Right ventricle myocardium superior (tissue), 1 donor: ENCODE results near the gene SSTR1. TPM values are rescaled to one million over a fixed set of nuclear protein-coding genes. Genes with fewer than 3 reads are reported as not detected.
"Not testable (repeated sequence)": the region's sequence is repeated elsewhere in the genome, so short reads cannot be mapped to it uniquely, and the experiment has no call there.

Experiments used
- ATAC-seq: fragments of 200-7000 bp; cut with Tn5 transposase; one replicate; pipeline ENCODE4 v1.9.1; 2020; ENCODE audit warnings: mild to moderate bottlenecking; ENCODE audit not compliant: poor library complexity
- DNase-seq: peaks from one replicate; pipeline ENCODE4 v3.0.0-alpha.2; 2020
- intact Hi-C: fragments of 100-400 bp; cut with DNase I; formaldehyde crosslinking; loops from one replicate; pipeline ENCODE4 v1.11.2; 2022
- long read RNA-seq: library from polyadenylated mRNA; unstranded; transcript quantifications from one replicate; pipeline ENCODE4 v2.0.0, GENCODE V29; 2021
- total RNA-seq: library from RNA; stranded (reverse); fragmentation: NEBNext Ultra II Directional; extraction: Animal tissue kit (Norgen Biotek cat#: 25700); gene quantifications from one replicate; pipeline ENCODE4 v1.2.1, GENCODE V29; 2021
- donor health status: DM: no; HTN: yes; CAD: no; lungs with severe emphysema.

SSTR1 gene, protein sequence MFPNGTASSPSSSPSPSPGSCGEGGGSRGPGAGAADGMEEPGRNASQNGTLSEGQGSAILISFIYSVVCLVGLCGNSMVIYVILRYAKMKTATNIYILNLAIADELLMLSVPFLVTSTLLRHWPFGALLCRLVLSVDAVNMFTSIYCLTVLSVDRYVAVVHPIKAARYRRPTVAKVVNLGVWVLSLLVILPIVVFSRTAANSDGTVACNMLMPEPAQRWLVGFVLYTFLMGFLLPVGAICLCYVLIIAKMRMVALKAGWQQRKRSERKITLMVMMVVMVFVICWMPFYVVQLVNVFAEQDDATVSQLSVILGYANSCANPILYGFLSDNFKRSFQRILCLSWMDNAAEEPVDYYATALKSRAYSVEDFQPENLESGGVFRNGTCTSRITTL
- 0.43 TPM for total RNA-seq
- long read RNA-seq: 0 reads

GRCh38 chr14:38207736-38208617 lies at the start of gene SSTR1:
Gene SSTR1, plus strand, starts transcription at chr14:38207904. Its CDS starts 1,486 bp downstream, at chr14:38209390.
- ATAC-seq (peak; percentile 42), DNase-seq (no peak)
- intact Hi-C loops: no loop called here

DNA sequence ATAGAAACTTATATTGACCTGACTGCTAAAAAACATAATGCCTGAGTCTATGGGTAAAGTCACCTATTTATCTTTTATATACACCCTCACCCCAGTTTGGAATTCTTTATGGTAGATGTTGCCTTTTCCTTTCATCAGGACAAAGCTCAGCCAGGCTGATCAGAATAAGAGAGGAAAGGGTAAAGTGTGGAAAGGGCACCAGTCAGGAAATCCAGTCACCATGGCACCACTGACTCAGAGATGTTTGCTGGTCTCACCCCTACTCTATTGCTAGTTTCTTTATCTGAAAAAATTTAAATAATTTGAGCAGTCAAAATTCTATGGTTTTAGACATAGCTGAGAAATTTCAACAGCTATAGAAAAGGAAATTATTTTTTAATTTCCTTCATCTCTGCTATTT lies 49.2 kb upstream of the SSTR1 start:
- ATAC-seq (no peak), DNase-seq (no peak)
- intact Hi-C loops: no loop called here

- DNase-seq (no peak), ATAC-seq (no peak)
- intact Hi-C loops: no loop called here
These were observed 39.3 kb upstream of the SSTR1 start for GRCh38 chr14:38168416-38168815.

DNA sequence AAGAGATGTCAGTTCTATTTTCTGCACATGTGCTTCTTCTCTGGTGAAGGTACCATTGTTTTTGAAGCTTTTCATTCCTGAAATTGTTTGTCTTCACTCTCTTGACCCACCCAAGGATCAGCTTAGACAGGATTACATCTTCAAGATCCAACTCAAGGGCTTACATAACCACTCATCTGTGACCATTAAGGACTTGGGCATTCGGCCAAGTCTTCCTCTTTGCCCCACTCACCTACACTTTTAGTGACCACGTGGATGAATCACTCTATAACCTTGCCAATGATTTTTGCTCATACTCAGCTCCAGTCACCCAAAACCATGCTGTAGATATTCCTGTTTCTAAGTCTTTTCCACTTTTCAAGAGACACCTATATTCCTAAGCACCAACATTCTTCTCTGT lies 36.5 kb upstream of the SSTR1 start:
- ATAC-seq: no peak
- no peak for DNase-seq
- intact Hi-C loops: no loop called here

DNA sequence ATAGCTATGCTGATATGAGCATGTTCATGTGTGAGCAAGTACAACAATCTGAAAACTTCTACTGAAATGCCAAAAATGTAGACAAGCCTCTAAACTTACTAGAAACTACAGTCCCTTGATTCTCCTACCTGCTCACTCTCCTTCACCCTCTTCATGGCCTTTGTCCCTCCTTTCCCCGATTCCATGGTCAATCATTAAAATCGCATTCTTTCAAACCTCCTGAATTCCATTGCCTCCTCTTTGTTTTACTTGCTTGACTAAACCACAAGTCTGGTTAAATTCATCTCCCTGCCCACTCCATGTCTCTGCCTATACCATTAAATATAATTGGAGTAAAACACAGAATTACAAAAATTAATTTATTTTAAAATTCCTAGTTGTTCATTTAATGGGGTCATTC lies 33.0 kb upstream of the SSTR1 start:
- DNase-seq (no peak), ATAC-seq (no peak)
- intact Hi-C loops: no loop called here

GRCh38 chr14:38175658-38176057 lies 32.0 kb upstream of the SSTR1 start:
- DNase-seq: no peak
- intact Hi-C loops: no loop called here
- no peak for ATAC-seq

DNA sequence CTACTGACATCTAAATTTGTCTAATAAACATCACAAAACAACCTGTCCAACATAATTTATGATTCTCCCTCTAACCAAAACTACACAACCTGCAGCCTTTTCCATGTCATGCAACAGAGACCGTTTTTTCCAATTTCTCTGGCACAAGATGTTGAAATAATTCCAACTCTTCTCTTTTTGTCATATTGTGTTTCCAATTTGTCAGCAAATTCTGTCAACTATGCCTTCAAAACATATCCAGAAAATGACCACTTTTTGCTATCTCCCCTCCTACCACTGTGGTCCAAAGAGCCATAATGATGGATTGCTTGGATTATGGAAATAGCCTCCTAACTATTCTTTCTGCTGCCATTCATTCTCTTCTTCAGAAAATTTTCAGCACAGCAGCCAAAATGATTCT lies 31.3 kb upstream of the SSTR1 start:
- intact Hi-C loops: no loop called here
- DNase-seq (no peak), ATAC-seq (no peak)

- ATAC-seq (no peak), DNase-seq (no peak)
- intact Hi-C loops: no loop called here
These were observed 23.6 kb upstream of the SSTR1 start for GRCh38 chr14:38184132-38184531.

DNA sequence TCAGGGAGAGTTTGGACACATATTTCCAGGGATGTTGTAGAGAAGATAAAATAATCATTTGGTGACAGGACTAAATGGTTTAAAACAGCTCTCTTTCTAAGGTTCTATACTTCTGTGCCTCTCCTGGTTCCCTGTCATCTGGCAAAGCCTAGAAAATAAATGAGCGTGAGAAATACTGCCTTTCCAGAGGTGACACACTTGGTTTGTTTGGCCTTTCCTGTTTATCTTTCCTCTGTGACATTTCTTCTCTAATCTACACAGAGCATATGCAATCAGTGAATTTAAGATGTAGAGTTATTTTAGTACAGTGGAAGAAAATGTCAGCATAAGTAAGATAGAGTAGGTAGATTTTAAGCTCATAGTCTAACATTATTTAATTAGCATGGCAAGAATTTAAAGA lies 22.0 kb upstream of the SSTR1 start:
- intact Hi-C loops: no loop called here
- ATAC-seq (no peak), DNase-seq (no peak)

DNA sequence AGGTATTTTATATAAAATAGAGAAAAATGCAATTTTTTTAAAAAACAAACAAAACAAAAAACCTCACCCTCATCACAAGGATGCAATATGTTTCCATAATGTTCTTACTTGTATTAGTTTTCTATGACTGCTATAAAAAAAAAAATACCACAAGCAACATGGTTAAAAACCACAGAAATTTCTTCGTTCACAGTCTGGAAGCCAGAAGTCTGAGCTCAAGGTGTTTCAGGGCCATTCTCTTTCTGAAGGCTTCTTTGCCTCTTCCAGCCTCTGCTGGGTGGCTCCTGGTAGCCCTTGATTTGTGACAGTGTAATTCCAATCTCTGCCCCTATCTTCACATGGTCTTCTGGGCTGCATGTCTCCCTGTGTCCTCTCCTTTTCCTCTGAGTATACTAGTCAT lies 21.5 kb upstream of the SSTR1 start:
- intact Hi-C loops: no loop called here
- ATAC-seq: no peak
- no peak for DNase-seq

- DNase-seq (no peak), ATAC-seq (no peak)
- intact Hi-C loops: no loop called here
These were observed 20.2 kb upstream of the SSTR1 start for GRCh38 chr14:38187528-38187927.

- DNase-seq: no peak
- ATAC-seq: no peak
- intact Hi-C loops: no loop called here
These were observed 17.6 kb upstream of the SSTR1 start for GRCh38 chr14:38189930-38190726.

DNA sequence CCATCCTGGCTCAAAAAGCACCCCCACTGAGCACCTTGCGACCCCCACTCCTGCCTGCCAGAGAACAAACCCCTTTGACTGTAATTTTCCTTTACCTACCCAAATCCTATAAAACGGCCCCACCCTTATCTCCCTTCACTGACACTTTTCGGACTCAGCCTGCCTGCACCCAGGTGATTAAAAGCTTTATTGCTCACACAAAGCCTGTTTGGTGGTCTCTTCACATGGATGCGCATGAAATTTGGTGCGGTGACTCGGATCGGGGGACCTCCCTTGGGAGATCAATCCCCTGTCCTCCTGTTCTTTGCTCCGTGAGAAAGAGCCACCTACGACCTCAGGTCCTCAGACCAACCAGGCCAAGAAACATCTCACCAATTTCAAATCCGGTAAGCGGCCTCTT lies 16.9 kb upstream of the SSTR1 start:
- ATAC-seq, intact Hi-C loops, DNase-seq: not testable (repeated sequence)

DNA sequence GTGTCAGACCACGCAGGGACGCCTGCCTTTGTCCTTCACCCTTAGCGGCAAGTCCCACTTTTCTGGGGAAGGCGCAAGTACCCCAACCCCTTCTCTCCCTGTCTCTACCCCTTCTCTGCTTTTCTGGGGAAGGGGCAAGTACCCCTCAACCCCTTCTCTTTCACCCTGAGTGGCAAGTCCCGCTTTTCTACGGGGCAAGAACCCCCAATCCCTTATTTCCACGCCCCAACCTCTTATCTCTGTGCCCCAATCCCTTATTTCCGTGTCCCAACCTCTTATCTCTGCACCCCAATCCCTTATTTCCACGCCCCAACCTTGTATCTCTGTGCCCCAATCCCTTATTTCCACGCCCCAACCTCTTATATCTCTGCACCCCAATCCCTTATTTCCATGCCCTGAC lies 16.2 kb upstream of the SSTR1 start:
- intact Hi-C loops, ATAC-seq, DNase-seq: not testable (repeated sequence)

- no peak for ATAC-seq
- intact Hi-C loops: no loop called here
These were observed 10.5 kb upstream of the SSTR1 start for GRCh38 chr14:38197001-38197783.

GRCh38 chr14:38197784-38198335 lies 9.8 kb upstream of the SSTR1 start:
- ATAC-seq (no peak), DNase-seq (no peak)
- intact Hi-C loops: no loop called here

More at GRCh38 chr14:38197001-38197783, 10.5 kb upstream of the SSTR1 start:
- no peak for DNase-seq

- ATAC-seq: no peak
- no peak for DNase-seq
- intact Hi-C loops: no loop called here
These were observed 9.3 kb upstream of the SSTR1 start for GRCh38 chr14:38198425-38198824.

GRCh38 chr14:38199076-38199475 lies 8.6 kb upstream of the SSTR1 start:
- ATAC-seq (no peak), DNase-seq (no peak)
- intact Hi-C loops: no loop called here
